OCI-LY7 (cell line): Measurements from ENCODE around the gene DIP2A. TPM values are rescaled to one million over a fixed set of nuclear protein-coding genes. Genes with fewer than 3 reads are reported as not detected.

Experiments used
- BruUV-seq: library from RNA; stranded (reverse); fragments of 400-500 nt; replicated peaks from 2 replicates; lab custom pipeline; 2021; lab: Mats Ljungman, UMichigan
- CTCF ChIA-PET: fragments of 300-600 bp; sonication (Branson Sonifier 250); formaldehyde crosslinking; loops from one replicate; lab custom pipeline; 2022; ENCODE audit warnings: antibody characterized with exemption; ENCODE audit not compliant: unreplicated experiment; lab: Charles Lee
- POLR2A ChIA-PET: fragments of 300-600 bp; sonication (Branson Sonifier 250); formaldehyde crosslinking; loops from one replicate; lab custom pipeline; 2022; ENCODE audit warnings: antibody characterized with exemption; lab: Charles Lee
- DNase-seq: peaks from one replicate; pipeline ENCODE4 v3.0.0-alpha.2; 2015; ENCODE audit warnings: low spot score
- H2AFZ ChIP-seq: fragments of 200-600 bp; sonication (generic), shearing (Covaris generic); 2 replicates; pipeline ENCODE4 v1.6.1; 2014; ENCODE audit warnings: mild to moderate bottlenecking, antibody characterized with exemption, low read length, moderate library complexity
- H3K27ac ChIP-seq: fragments of 200-600 bp; sonication (generic); 2 replicates; pipeline ENCODE4 v1.5.1; 2014; ENCODE audit warnings: mixed run types, low read depth, mild to moderate bottlenecking, moderate library complexity, low read length, inconsistent platforms; ENCODE audit not compliant: poor library complexity, severe bottlenecking
- H3K36me3 ChIP-seq: fragments of 200-600 bp; sonication (generic); 2 replicates; pipeline ENCODE4 v1.6.1; 2014; ENCODE audit warnings: mild to moderate bottlenecking, antibody characterized with exemption, low read length, moderate library complexity, mixed read lengths; ENCODE audit not compliant: insufficient read depth
- H3K4me1 ChIP-seq: fragments of 200-600 bp; sonication (generic); 2 replicates; pipeline ENCODE4 v1.5.1; 2014; ENCODE audit warnings: mild to moderate bottlenecking, low read length; ENCODE audit not compliant: insufficient read depth, poor library complexity, severe bottlenecking
- H3K4me2 ChIP-seq: fragments of 200-600 bp; sonication (generic); 2 replicates; pipeline ENCODE4 v1.6.1; 2014; ENCODE audit warnings: mild to moderate bottlenecking, low read length
- H3K4me3 ChIP-seq: fragments of 200-600 bp; sonication (generic); 2 replicates; pipeline ENCODE4 v1.5.1; 2014; ENCODE audit warnings: mild to moderate bottlenecking, low read depth, low read length; ENCODE audit not compliant: poor library complexity, severe bottlenecking
- H3K79me2 ChIP-seq: fragments of 200-600 bp; sonication (generic); 2 replicates; pipeline ENCODE4 v1.6.1; 2016; ENCODE audit warnings: low read depth, mild to moderate bottlenecking, low read length, moderate library complexity, mixed read lengths; ENCODE audit not compliant: insufficient read depth
- H3K9me2 ChIP-seq: fragments of 200-600 bp; sonication (generic); 2 replicates; pipeline ENCODE4 v1.6.1; 2016; ENCODE audit warnings: mild to moderate bottlenecking, low read length, mixed read lengths; ENCODE audit not compliant: insufficient read depth
- H3K9me3 ChIP-seq: fragments of 200-600 bp; sonication (generic); 2 replicates; pipeline ENCODE4 v1.6.1; 2014; ENCODE audit warnings: mild to moderate bottlenecking, mixed run types, low read length, mixed read lengths
- H4K20me1 ChIP-seq: fragments of 200-600 bp; sonication (generic); 2 replicates; pipeline ENCODE4 v1.6.1; 2014; ENCODE audit warnings: mild to moderate bottlenecking, antibody characterized with exemption, low read length, moderate library complexity, mixed read lengths; ENCODE audit not compliant: insufficient read depth
- EZH2phosphoT487 ChIP-seq: fragments of 200-600 bp; sonication (generic); IDR thresholded peaks from 2 replicates; pipeline ENCODE4 v1.6.1; 2018; ENCODE audit warnings: low read depth, borderline replicate concordance, mild to moderate bottlenecking, mixed run types, antibody characterized with exemption, low read length, moderate library complexity, mixed read lengths
- intact Hi-C: fragments of 100-400 bp; cut with micrococcal nuclease; formaldehyde crosslinking; loops from one replicate; pipeline ENCODE4 v1.10.0; 2022; ENCODE audit not compliant: unreplicated experiment
- total RNA-seq, 2 experiments: library from RNA; depleted of rRNA in 1 of 2; stranded (reverse); fragments of >200 nt in 1 of 2; shearing (Covaris generic) in 1 of 2; gene quantifications; 2 replicates each; pipeline ENCODE4 v1.2.3, GENCODE V29; 2014 to 2022
- TF ChIP-seq, protein P1 (sequence below): fragments of 200-600 bp; sonication (generic); conservative IDR thresholded peaks from 2 replicates; pipeline ENCODE4 v1.5.1; 2014; ENCODE audit warnings: mild to moderate bottlenecking, antibody characterized with exemption, low read length, moderate library complexity, mixed read lengths

DIP2A gene
- total RNA-seq, 2 experiments from 2014 or later, result 27.9 to 44.7 TPM

DNA sequence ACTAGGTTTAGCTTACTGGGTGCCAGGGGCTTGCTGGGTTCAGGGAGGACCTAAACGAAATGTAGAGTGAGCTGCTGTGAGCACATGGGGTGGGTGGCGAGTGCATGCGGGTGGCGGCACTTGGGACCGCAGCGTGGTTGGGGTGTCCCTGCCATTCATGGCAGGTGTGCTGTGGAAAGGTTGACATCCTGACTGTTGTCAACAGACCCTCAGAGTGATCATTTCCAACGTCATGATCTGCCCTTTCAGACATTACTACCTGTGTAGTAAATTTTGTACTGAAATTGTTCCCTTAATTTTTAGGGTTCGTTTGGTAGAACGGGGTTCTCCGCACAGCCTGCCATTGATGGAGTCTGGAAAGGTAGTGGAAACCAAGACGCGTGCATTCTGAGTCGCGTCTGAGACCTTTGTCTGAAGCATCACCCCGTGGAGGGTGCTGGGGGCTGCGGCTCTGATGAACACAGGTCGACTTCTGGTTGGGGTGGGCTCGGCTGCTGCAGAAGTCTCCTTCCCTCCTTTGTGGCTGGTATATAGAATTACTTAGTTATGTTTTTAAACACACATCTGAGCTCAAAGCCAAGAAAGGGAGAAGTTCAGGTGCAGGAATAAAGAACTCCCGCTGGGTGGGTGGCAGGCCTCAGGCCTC is 102.9 kb downstream of the DIP2A start:
- Histone ChIP-seq H4K20me1 (no peaks in the 10 kb centered on the region), H3K4me3 (no peak overlapping the region), H3K36me3 (peaks cover 25% of the 10 kb centered on the region; the same call in 1 of the 2 replicates), H3K9me2 (no peaks in the 10 kb centered on the region), H2AFZ (no peak overlapping the region), H3K27ac (no peak overlapping the region), H3K9me3 (no peaks in the 10 kb centered on the region), H3K79me2 (no peaks in the 10 kb centered on the region), H3K4me1 (peaks cover 29% of the 10 kb centered on the region), H3K4me2 (no peak overlapping the region)
- TF ChIP-seq, protein P1, sequence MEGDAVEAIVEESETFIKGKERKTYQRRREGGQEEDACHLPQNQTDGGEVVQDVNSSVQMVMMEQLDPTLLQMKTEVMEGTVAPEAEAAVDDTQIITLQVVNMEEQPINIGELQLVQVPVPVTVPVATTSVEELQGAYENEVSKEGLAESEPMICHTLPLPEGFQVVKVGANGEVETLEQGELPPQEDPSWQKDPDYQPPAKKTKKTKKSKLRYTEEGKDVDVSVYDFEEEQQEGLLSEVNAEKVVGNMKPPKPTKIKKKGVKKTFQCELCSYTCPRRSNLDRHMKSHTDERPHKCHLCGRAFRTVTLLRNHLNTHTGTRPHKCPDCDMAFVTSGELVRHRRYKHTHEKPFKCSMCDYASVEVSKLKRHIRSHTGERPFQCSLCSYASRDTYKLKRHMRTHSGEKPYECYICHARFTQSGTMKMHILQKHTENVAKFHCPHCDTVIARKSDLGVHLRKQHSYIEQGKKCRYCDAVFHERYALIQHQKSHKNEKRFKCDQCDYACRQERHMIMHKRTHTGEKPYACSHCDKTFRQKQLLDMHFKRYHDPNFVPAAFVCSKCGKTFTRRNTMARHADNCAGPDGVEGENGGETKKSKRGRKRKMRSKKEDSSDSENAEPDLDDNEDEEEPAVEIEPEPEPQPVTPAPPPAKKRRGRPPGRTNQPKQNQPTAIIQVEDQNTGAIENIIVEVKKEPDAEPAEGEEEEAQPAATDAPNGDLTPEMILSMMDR, result no peak
- TF ChIP-seq EZH2phosphoT487, result no peak
- CTCF ChIA-PET, result no interaction called here
- BruUV-seq, result no TSS peak
- POLR2A ChIA-PET, result interaction anchor here (0.6 to 1.2 kb wide), 2 partner anchors 9 to 73 kb away, joined by 3 to 11 read pairs; partner anchors contain the start of gene PRMT2
- DNase-seq, result no peak
- intact Hi-C loops, result no loop called here

DNA sequence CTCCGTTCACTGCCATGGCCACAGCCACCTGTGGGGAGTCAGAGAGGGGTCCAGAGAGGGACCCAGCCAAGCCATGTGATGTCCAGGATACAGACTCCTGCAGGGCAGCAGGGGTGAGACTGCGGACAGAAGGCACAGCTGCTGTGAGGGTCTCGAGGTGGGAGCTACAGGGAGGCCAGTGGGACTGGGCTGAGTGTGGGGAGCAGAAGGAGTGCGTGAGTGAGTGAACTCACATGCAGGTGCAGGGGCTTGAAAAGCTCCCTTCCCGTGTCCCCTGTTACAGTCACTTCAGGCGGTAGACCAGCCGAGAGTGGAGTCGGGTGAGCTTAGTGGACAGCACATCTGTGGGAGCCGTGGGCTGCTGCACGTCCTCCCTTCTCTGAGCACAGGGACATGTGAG is 103.8 kb downstream of the DIP2A start:
- no peak for DNase-seq
- Histone ChIP-seq H3K4me1 (peaks cover 29% of the 10 kb centered on the region), H2AFZ (no peak overlapping the region), H3K4me3 (no peak overlapping the region), H3K9me2 (no peaks in the 10 kb centered on the region), H3K27ac (no peak overlapping the region), H4K20me1 (no peaks in the 10 kb centered on the region), H3K79me2 (no peaks in the 10 kb centered on the region), H3K36me3 (peaks cover 33% of the 10 kb centered on the region), H3K9me3 (no peaks in the 10 kb centered on the region), H3K4me2 (no peak overlapping the region)
- TF ChIP-seq, protein P1, result no peak
- no peak for TF ChIP-seq EZH2phosphoT487
- no TSS peak for BruUV-seq
- ChIA-PET POLR2A (no interaction called here), CTCF (no interaction called here)
- intact Hi-C loops, result no loop called here

DNA sequence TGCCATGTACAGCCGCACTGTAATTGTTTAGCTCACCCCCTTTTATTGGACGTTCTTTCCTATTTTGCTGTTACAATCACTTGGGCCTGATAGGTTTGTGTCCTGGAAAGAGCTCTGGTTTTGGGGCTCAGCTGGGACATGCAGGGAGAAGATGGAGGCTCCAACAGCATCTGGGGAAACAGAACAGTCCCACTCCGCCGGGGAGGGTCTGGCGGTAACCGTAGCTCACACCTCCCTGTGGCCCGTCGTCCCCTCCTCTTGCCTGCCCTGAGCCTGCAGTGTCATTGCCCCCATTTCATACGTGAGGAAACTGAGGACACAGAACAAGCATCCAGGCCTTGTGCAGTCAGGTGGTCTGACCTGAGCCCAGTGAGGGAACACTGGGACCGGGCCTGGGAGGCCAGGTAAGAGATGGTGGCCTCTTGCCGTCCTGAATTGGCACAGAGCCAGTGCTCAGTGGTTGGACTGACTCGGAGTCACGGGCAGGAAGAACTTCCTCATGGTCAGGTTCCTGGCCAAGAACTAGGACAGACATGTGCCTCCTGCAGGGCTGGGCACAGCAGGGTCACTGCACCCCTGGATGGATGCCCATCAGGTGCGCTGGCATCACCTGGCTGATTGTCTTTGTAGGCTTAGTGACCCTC is 104.4 kb downstream of the DIP2A start:
- Histone ChIP-seq H3K9me2 (no peaks in the 10 kb centered on the region), H3K27ac (no peak overlapping the region), H3K4me2 (no peak overlapping the region), H3K4me1 (peaks cover 29% of the 10 kb centered on the region), H3K4me3 (no peak overlapping the region), H3K36me3 (peaks cover 39% of the 10 kb centered on the region), H3K79me2 (no peaks in the 10 kb centered on the region), H2AFZ (no peak overlapping the region), H3K9me3 (no peaks in the 10 kb centered on the region), H4K20me1 (no peaks in the 10 kb centered on the region)
- no peak for DNase-seq
- ChIA-PET POLR2A (no interaction called here), CTCF (no interaction called here)
- intact Hi-C loops, result no loop called here
- BruUV-seq, result no TSS peak
- TF ChIP-seq, protein P1, result no peak
- no peak for TF ChIP-seq EZH2phosphoT487
